GM12878 (cell line): ENCODE measurements around the gene UNC119B. TPM values are rescaled to one million over a fixed set of nuclear protein-coding genes. Genes with fewer than 3 reads are reported as not detected.

Source experiments
- ATAC-seq: fragments of 200-7000 bp; cut with Tn5 transposase; 3 replicates; pipeline ENCODE4 v1.9.1; 2020; ENCODE audit warnings: mild to moderate bottlenecking, moderate library complexity
- BruUV-seq: library from RNA; stranded (reverse); fragments of 400-500 nt; replicated peaks from 2 replicates; lab custom pipeline; 2021; lab: Mats Ljungman, UMichigan
- CTCF ChIA-PET: fragments of 300-600 bp; sonication (Branson Sonifier 250); formaldehyde crosslinking; extraction: SDS; loops from one replicate; lab custom pipeline; 2021; ENCODE audit warnings: inconsistent platforms; lab: Yijun Ruan, JAX
- POLR2A ChIA-PET: fragments of 350-600 bp; formaldehyde crosslinking; extraction: SDS; loops from one replicate; lab custom pipeline; 2021; ENCODE audit warnings: inconsistent platforms; lab: Charles Lee
- RAD21 ChIA-PET: fragments of 300-600 bp; sonication (Branson Sonifier 250); formaldehyde crosslinking; loops from one replicate; lab custom pipeline; 2023; ENCODE audit warnings: antibody characterized with exemption; ENCODE audit not compliant: unreplicated experiment; lab: Charles Lee
- SMC1A ChIA-PET: fragments of 300-600 bp; sonication (Branson Sonifier 250); formaldehyde crosslinking; loops from one replicate; lab custom pipeline; 2023; ENCODE audit not compliant: unreplicated experiment, uncharacterized antibody; lab: Charles Lee
- DNase-seq: peaks from one replicate; pipeline ENCODE4 v3.0.0-alpha.2; 2011; ENCODE audit warnings: low read depth, low spot score
- FAIRE-seq: peaks from 3 replicates; lab custom pipeline; 2011; peaks lifted over from hg19 to GRCh38; lab: Jason Lieb, UNC
- H2AFZ ChIP-seq: 2 replicates; pipeline ENCODE4 v1.6.0; 2011; ENCODE audit warnings: low read depth, low read length, control low read depth; ENCODE audit not compliant: control insufficient read depth
- H3K27ac ChIP-seq: 2 replicates; pipeline ENCODE4 v1.5.1; 2011; ENCODE audit warnings: control low read depth; ENCODE audit not compliant: control insufficient read depth, insufficient read depth
- H3K27me3 ChIP-seq, 2 experiments: replicated peaks in 1 of 2; 2 replicates each; pipeline versions ENCODE4 v1.6.0 to v1.6.1; 2011; ENCODE audit warnings: low read length in 1 of 2; ENCODE audit not compliant: control insufficient read depth in 2 of 2, insufficient read depth in 2 of 2
- H3K36me3 ChIP-seq, 2 experiments: 2 replicates each; pipeline ENCODE4 v1.5.1; 2011; ENCODE audit warnings: low read length in 1 of 2; ENCODE audit not compliant: control insufficient read depth in 2 of 2, insufficient read depth in 2 of 2
- H3K4me1 ChIP-seq: 2 replicates; pipeline ENCODE4 v1.6.1; 2011; ENCODE audit warnings: mild to moderate bottlenecking, low read length, moderate library complexity, mixed read lengths; ENCODE audit not compliant: control insufficient read depth, insufficient read depth
- H3K4me2 ChIP-seq: 2 replicates; pipeline ENCODE4 v1.6.0; 2011; ENCODE audit warnings: control low read depth; ENCODE audit not compliant: control insufficient read depth, insufficient read depth
- H3K4me3 ChIP-seq: fragments of 200-600 bp; sonication (generic); 2 replicates; pipeline ENCODE4 v1.5.1; 2016
- H3K79me2 ChIP-seq: 2 replicates; pipeline ENCODE4 v1.6.0; 2011; ENCODE audit warnings: low read length; ENCODE audit not compliant: control insufficient read depth, insufficient read depth
- H3K9ac ChIP-seq: 2 replicates; pipeline ENCODE4 v1.8.0; 2011; ENCODE audit warnings: low read length, control low read depth, mixed read lengths; ENCODE audit not compliant: control insufficient read depth, insufficient read depth
- H3K9me3 ChIP-seq: replicated peaks from 3 replicates; pipeline ENCODE4 v1.5.1; 2011; ENCODE audit warnings: mild to moderate bottlenecking, low read length; ENCODE audit not compliant: control insufficient read depth, insufficient read depth
- H4K20me1 ChIP-seq: 2 replicates; pipeline ENCODE4 v1.6.0; 2011; ENCODE audit not compliant: control insufficient read depth, insufficient read depth
- BACH1 ChIP-seq: fragments of 450-650 bp; IDR thresholded peaks from 2 replicates; pipeline ENCODE4 v1.6.1; 2017; ENCODE audit warnings: mild to moderate bottlenecking, borderline replicate concordance
- CEBPB ChIP-seq, 2 experiments: fragments of 150-350 bp in 1 of 2; IDR thresholded peaks; 2 replicates each; pipeline ENCODE4 v1.6.1; 2012 to 2014; ENCODE audit warnings: low read depth in 2 of 2, low read length in 2 of 2, borderline replicate concordance in 1 of 2, inconsistent platforms in 1 of 2
- ESRRA ChIP-seq: IDR thresholded peaks from 2 replicates; pipeline ENCODE4 v1.6.1; 2012; ENCODE audit warnings: mild to moderate bottlenecking, low read length, improper control_type of control experiment
- KAT2A ChIP-seq: conservative IDR thresholded peaks from 2 replicates; pipeline ENCODE4 v1.6.1; 2011; ENCODE audit warnings: low read depth, low read length; ENCODE audit not compliant: control insufficient read depth
- MTA2 ChIP-seq: fragments of 450-650 bp; IDR thresholded peaks from 2 replicates; pipeline ENCODE4 v1.6.1; 2016; ENCODE audit warnings: low read depth, mild to moderate bottlenecking, moderate library complexity
- MYB ChIP-seq: fragments of 150-350 bp; IDR thresholded peaks from 2 replicates; pipeline ENCODE4 v1.6.1; 2014; ENCODE audit warnings: mild to moderate bottlenecking, low read depth, low read length, borderline replicate concordance
- PML ChIP-seq: IDR thresholded peaks from 2 replicates; pipeline ENCODE4 v1.6.1; 2012; ENCODE audit warnings: low read length, inconsistent platforms
- RELB ChIP-seq: fragments of 450-650 bp; IDR thresholded peaks from 2 replicates; pipeline ENCODE4 v1.6.1; 2017; ENCODE audit warnings: low read depth, mild to moderate bottlenecking, moderate library complexity
- REST ChIP-seq: IDR thresholded peaks from 2 replicates; pipeline ENCODE4 v1.6.1; 2012; ENCODE audit warnings: mild to moderate bottlenecking, low read depth, low read length
- RFX5 ChIP-seq: IDR thresholded peaks from 2 replicates; pipeline ENCODE4 v1.6.1; 2011; ENCODE audit warnings: low read depth, low read length, improper control_type of control experiment
- STAT1 ChIP-seq: fragments of 450-650 bp; conservative IDR thresholded peaks from 2 replicates; pipeline ENCODE4 v1.6.1; 2014; ENCODE audit warnings: antibody characterized with exemption, mild to moderate bottlenecking
- YBX1 ChIP-seq: fragments of 450-650 bp; IDR thresholded peaks from 2 replicates; pipeline ENCODE4 v1.6.1; 2016; ENCODE audit warnings: antibody characterized with exemption
- ZNF592 ChIP-seq: fragments of 450-650 bp; IDR thresholded peaks from 2 replicates; pipeline ENCODE4 v1.6.1; 2017; ENCODE audit warnings: mild to moderate bottlenecking, moderate library complexity
- WGBS: methylation state at CpG from one replicate; pipeline ENCODE4 v1.1.6; 2016; ENCODE audit warnings: low lambda C conversion rate; ENCODE audit not compliant: insufficient replicate concordance, insufficient coverage; ENCODE audit errors: missing lambda C conversion rate; 5-methylcytosine and 5-hydroxymethylcytosine counted together
- in situ Hi-C: fragments of 300-500 bp; cut with MboI; formaldehyde crosslinking; loops from 9 replicates; pipeline ENCODE4 v1.14.3; 2018; ENCODE audit warnings: mixed read lengths
- intact Hi-C: fragments of 100-400 bp; cut with micrococcal nuclease; formaldehyde crosslinking; loops from one replicate; pipeline ENCODE4 v1.14.2; 2022; ENCODE audit not compliant: unreplicated experiment
- polyA plus RNA-seq, 11 experiments: library from polyadenylated mRNA; depleted of rRNA in 4 of 11; unstranded in 6 of 11; stranded (reverse) in 5 of 11; fragments of >200 nt; fragmentation: Nextera tagmentation in 4 of 11; fragmentation: Illumina TruSeq in 1 of 11; extraction: Ambion mirVana in 4 of 11; extraction: Trizol in 1 of 11; gene quantifications; 1 replicate in 1 of 11; 2 replicates in 10 of 11; pipeline versions ENCODE4 v1.2.1 to v1.2.3, GENCODE V29; 2011 to 2016; ENCODE audit warnings: inconsistent platforms in 2 of 11, missing spikeins in 2 of 11, low read depth in 1 of 11
- total RNA-seq, 4 experiments: library from RNA; depleted of rRNA in 3 of 4; stranded (reverse); fragments of >200 nt in 3 of 4; fragmentation: Illumina TruSeq in 1 of 4; extraction: Trizol in 1 of 4; gene quantifications; 2 replicates each; pipeline versions ENCODE4 v1.2.1 to v1.2.3, GENCODE V29; 2013 to 2021

The UNC119B gene
- total and polyA plus RNA-seq, 10 of the 15 experiments (the other 5 are each of a cell fraction or from before 2014, with no cell fraction given) = 4.3 to 31.5 (median 10.5) TPM

GRCh38 chr12:120720987-120721801, 10.9 kb downstream of the UNC119B start:
- Histone ChIP-seq H3K9me3 (no peaks in the 10 kb centered on the region), H3K79me2 (no peaks in the 10 kb centered on the region), H4K20me1 (no peaks in the 10 kb centered on the region), H2AFZ (no peak overlapping the region), H3K4me3 (no peak overlapping the region), H3K36me3 (peaks cover 8 to 24% of the 10 kb centered on the region in 2 experiments), H3K9ac (no peak overlapping the region), H3K4me2 (peak overlapping the region; percentile 68), H3K27me3 (no peaks in the 10 kb centered on the region), H3K4me1 (peaks cover 16% of the 10 kb centered on the region), H3K27ac (0 out of 2 replicates have a peak overlapping the region, but pooled peaks have one; percentile 8)
- WGBS = 96% methylated on average over 10 of the region's 10 CpGs
- no peak for ATAC-seq
- ChIA-PET POLR2A (no interaction called here), RAD21 (interaction anchor here (1.1 to 2.0 kb wide), 3 partner anchors 9 to 251 kb away, joined by 4 to 5 read pairs (median 5); no protein-coding TSS in a partner anchor), CTCF (interaction anchor here (0.9 to 3.8 kb wide), 5 partner anchors 72 to 251 kb away, joined by 3 to 19 read pairs (median 9); no protein-coding TSS in a partner anchor), SMC1A (interaction anchor here (0.6 to 1.4 kb wide), 6 partner anchors 86 to 339 kb away, joined by 3 to 4 read pairs (median 3); no protein-coding TSS in a partner anchor)
- no peak for FAIRE-seq
- no peak for DNase-seq
- BruUV-seq = no TSS peak
- in situ Hi-C loops (no loop called here), intact Hi-C loops (no loop called here)
- TF ChIP-seq MTA2 (no peak), ESRRA (no peak), RFX5 (no peak), ZNF592 (no peak), BACH1 (no peak), YBX1 (no peak), REST (no peak), STAT1 (no peak), RELB (no peak), MYB (no peak), PML (no peak), KAT2A (no peak), CEBPB (IDR thresholded peaks at IDR 0.05; ENCODE audit: borderline replicate concordance in 1 of 2, low read depth in 2 of 2, low read length in 2 of 2) (no peak)
